ENCODE data around the gene FAM83F.
"Not testable (repeated sequence)": the region's sequence is repeated elsewhere in the genome, so short reads cannot be mapped to it uniquely, and the experiment has no call there.

The FAM83F gene

GRCh38 chr22:40019100-40019499, 24.3 kb downstream of the FAM83F start:
- DNase-seq = no peak

DNA sequence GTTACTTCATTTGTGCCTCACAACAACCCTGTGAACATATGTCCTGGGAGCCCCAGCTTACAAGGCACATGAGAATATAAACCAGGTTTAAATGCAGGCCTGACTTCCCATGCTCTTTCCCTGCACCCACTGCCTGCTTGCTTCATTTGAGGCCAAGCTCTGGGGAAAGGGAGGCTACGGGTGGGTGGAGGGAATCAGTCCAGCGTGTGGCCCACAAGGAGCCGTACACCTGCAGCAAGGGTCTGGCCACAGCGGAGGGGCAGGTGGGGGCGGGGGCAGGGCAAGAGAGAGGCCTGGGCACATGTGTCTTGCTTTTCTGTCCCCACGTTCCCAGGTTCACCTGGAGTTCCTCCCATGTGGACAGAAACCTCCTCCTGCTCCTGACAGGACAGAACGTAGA, 26.2 kb downstream of the FAM83F start:
- no peak for DNase-seq

- DNase-seq = no peak
These were observed 26.7 kb downstream of the FAM83F start for GRCh38 chr22:40021401-40022000.

DNA sequence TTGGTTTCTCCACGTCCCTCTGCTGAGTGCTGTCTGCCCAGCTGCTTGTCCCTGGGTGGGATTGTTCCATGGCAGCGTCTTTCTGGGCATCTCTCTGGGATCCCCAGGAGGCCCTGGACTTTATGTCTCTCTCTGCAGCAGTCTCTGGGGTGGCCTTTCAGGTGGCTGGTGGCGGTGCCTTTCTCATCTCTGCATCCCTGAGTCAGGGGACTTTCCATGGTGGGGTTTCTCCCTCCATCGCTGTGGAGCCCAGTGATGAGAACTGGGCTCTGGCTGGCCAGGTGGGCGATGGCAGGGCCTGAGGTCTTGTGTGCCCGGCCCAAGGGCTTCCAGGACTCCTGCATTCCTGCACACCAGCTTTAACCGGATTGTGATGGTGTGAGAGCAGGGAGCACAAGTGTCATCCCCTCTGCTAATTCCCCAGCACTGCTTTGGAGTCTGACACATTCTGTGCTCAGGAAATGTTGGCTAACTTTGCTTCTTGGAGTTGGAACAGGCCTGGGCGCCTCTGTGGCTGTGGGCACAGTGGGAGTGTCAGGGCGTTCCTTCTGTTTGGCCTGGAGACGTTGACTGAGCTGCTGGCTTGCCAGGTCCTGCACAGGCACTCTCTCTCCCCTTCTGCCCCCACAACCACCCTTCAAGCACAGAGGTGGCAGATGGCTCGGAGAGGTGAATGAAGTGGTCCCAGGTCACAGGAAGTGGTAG, 27.9 kb downstream of the FAM83F start:
- no peak for DNase-seq

DNA sequence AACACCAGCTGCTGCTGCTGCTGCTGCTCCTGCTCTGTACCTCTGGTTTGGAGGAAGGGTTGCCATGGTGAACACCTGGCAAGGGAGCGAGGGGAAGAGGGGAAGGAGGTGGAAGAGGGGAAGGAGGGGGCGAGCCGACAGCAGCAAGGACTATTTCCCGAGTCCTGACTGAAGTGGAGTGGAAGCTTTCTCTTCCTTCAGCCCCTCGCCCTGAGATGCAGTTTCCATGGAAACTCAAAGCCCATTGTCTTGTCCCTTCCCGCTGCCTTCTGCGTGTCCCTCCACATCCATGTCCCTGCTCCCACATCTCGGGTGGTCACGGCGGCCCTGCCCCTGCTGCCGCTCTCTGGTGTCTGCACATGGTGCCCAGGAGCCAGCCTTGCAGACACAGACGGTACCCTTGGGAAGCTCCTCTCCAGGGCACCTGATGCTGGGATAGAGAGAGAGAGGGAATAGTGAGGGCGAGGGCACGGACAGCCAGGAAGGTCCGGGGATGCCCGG, 28.6 kb downstream of the FAM83F start:
- DNase-seq = no peak

- DNase-seq = peak; percentile 21
These were observed 29.7 kb downstream of the FAM83F start for GRCh38 chr22:40024201-40025061.

DNA sequence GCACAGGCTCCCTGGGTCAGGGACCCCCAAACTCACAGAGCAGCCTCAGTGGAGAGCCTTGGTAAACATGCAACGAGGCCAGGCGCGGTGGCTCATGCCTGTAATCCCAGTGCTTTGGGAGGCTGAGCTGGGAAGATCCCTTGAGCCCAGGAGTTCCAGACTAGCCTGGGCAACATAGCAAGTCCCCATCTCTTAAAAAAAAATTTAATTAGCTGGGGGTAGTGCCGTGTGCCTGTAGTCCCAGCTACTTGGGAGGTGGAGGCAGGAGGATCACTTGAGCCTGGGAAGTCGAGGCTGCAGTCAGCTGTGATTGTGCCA, 30.3 kb downstream of the FAM83F start:
- not testable (repeated sequence) for DNase-seq

- DNase-seq = no peak
These were observed 31.1 kb downstream of the FAM83F start for GRCh38 chr22:40025856-40026255.

DNA sequence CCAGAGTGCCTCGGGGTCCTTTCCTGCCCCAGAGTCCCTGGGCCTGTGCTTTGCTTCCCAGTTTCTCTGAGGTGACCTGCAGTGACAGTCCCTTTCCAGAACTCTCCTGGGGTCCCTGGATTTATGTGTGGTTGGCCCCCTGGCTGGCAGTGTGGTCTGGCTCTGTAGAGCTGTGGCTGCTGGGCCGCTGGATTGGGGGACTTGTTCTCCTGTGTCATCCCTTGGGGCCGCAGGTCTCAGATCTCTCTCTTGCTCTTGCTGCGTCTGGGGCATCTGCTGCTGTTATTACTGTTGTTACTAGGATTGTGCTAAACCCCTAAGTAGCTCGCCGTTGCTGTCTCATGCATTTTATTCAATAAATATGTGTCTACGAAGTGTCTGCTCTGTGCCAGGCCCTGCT, 31.9 kb downstream of the FAM83F start:
- no peak for DNase-seq

DNA sequence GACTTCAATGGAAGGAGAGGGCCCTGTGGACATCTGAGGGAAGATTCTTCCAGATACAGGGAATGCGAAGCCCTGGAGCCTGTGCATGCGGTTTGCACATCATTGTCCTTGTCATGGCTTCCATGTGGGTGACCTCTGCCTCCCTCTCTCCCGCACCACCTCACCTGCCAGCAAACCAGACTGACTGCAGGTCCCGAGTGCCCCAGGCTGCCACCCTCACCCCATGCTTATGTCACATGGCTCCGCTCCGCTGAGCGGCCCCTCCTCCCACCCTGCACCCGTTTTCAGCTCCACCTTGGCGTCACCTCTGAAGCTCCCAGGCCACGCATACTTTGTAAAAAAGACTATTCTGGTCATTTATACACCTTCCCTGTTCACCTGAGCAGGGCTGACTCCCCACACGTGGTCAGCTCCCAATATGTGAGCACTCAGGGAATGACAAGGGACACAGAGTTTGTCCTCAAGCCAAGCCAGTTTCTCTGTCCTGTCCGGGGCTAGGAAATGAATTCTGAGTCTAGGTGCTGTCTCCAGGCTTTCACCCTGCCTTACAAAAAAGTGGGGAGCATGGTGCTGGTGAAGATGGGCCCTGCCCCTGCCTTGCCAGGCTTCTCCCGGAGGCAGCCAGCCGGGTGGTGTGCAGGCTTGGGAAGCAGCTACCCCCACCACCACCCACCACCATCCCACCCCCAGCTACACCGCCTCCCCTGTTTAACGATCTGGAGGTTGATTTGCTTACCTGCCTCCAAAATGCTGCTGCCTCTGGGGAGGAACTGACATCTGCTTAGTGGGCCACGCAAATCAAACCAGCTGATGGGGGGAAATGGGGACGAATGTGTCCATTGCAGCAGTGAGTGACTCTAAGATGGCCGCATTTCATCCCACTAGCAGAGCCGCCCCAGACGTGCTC, 32.7 kb downstream of the FAM83F start:
- DNase-seq = no peak

DNA sequence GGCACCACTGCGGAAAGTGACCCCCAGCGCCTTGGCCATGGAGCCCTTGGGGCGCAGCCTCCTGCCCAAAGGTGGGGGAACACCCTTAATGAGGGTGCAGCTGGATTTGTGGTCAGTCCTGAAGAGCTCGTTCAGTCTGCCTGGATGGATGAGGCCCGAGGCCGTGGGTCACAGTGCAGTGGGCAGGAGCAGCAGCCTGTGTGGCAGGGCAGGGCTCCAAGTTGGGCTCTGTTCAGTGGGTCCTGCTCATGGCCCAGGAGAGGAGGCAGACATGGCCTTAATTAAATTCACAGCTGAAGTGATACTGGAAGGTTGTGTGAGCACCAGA, 33.3 kb downstream of the FAM83F start:
- DNase-seq = no peak

DNA sequence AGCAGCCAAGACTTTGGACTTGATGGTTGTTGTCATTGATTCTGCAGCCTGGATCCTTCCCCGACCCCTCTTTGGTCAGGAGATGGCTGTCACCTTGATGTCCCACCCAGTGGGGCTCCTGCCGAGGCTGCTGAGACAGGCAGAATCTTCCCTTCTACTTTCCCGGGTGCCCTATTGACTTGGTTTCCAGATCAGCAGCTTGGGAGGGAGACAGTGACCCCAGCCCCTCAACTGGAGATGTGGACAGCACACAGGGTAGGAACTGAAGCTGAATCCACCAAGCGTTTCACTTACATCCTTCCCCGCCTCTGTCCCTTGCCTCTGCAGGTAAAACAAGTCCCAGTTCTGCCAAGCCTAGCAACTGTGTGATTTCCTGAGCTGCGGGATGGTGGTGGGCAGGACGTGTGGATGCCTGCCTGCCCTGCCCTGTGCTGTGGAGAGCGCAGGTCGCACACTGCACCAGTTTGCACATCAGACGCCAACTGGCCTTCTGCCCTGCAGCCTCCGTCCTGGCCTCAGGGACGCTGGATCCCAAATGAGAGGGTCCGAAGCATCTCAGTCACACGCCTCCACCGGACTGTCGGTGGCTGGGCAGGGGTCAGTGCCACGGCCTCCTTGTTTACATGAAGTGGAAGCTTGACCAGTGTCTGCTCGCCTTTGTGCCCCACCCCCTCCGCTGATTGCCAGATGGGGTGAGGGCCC, 34.6 kb downstream of the FAM83F start:
- no peak for DNase-seq

DNA sequence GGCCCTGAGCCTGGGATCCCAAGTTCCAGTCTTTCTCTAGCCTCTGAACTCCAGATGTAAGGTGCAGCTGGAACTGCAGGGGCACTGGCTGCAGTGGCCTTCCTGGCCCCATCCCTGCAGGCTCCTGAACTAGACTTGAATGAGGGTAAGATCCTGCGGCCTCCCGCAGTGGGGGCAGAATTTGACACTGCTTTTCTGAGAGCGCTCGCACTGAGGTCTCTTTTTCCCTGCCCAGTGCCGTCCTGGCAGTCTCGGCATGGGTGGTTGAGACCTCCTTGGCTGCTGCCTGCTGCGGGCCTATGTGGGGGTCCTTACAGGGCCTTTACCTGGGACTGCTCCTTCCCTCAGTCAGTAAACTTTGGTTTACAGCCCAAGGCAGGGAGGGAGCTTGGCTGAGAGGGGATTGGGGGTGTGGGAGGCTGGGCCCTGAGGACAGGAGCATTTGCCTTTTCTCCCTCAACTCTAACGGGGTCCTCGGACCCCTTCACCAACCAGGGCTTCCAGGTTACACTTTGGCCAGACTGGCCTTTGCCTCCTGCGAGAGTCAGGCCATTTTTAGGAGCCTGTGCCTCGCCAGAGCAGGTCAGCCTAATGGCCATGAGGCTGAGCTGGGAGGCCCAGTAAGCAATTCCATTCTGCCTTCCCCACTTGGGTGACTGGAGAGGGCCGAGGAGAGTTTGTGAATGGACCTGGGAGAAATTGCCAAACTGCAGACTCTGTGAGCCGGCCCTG, 35.4 kb downstream of the FAM83F start:
- no peak for DNase-seq

GRCh38 chr22:40030758-40031095, 36.0 kb downstream of the FAM83F start:
- no peak for DNase-seq

DNA sequence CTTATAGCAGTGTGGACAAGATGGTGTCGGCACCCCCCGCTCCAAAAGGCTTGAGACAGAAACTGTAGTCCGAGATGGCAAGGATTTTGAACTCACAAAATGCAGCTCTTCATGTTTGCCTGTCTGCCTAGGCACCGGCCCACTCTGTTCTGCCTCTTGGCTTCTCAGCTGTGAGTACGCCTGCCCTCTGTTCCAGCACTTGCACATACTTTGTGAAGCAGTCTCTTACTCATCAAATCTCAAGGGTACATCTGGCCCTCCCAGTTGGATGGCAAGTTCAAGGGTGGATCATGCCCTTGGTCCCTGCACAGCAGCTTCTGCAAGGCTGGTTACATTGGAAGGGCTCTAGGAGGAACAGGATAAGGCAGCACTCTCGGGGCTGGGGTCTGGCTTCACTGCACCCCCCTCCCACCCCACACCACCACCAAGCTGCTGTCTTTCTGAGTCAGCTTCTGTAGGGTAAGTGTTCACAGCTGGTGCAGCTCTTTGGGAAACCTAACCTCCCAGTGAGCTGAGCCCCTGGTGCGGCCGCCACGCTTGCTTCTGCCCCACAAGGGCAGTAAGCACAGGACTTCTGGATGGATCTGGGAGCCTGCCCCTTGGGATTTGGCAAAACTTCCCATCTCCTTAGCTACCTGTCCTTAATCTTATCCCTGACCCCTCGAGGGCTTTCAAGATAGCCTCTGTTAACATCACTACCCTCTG, 37.2 kb downstream of the FAM83F start:
- no peak for DNase-seq

DNA sequence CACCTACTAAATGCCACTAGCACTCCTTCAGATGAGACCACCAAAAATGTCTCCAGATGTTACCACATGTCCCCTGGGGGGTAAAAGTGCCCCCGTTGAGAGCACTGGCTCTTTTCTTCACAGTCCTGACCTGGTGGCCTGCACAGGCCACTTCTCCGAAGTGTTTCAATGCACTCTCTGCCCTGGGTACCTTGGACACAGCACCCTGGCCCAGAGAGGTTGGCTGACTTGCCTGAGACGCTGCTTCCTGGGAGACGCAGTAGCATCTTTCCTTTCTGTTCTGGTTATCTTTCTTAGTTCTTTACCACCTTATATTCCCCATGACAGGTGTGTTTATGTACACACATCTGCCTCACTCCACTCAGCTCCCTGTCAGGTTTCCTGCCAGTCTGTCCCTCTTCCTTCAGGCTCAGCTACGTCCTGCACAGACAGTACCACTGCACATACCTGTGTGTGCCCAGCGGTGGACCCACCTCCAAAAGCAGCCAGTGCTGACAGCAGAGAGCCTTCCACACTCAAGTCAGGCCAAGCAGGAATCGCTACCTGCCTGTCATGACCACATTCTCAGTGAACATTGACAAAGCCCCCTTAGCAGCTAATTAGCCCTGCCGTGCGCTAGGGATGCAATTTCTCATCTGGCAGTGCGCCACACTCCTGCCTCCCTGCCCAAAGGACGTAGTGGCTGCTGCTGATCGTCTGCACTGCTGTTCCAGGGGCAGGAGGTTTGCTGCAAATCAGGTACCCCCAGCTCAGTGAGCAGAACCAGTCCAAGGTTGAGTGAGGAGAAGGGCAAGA, 39.0 kb downstream of the FAM83F start:
- no peak for DNase-seq

DNA sequence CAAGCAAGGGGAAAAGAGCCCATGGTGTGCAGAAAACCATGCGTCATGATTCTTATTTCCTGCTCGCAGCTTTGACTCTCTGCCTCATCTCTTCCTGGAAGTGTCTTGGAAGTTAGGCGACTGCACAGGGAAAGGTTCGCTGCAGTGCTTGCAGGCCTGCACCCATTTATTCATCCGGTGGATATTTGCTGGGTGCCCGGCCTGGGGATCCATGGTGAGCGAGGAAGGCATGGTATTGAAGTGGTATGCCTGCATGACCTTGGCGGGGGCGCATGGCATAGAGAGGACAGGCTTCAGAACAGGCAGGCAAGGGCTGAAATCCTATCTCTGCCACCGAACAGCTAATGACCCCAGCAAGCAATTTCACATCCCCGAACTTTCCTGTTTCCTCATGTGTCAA, 40.6 kb downstream of the FAM83F start:
- no peak for DNase-seq

- DNase-seq = no peak
These were observed 41.4 kb downstream of the FAM83F start for GRCh38 chr22:40036126-40036525.

DNA sequence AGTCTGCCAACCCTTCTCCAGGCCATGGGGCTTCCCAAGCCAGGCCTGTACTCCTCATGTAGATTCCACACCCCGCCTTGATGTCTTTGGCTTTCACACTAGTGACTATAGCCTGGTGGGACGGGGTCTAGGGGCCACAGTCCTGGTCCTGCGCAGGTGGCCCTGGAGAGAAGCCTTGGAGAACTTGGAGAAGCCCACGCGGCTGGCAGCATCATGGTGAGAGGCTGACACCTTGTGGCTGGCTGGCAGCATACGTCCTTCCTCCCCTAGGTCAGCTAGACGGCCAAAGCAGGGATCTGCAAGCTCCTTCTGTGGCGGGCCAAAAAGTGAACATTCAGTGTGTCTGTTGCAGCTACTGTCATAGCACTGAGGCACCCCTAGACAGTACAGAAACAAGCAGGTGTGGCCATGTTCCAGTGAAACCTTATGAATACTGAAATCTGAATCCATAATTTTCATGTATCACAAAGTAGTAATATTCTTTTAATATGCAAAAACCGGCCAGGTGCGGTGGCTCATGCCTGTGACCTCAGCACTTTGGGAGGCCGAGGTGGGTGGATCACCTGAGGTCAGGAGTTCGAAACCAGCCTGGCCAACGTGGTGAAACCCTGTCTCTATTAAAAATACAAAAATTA, 42.0 kb downstream of the FAM83F start:
- peak; percentile 41 for DNase-seq

- DNase-seq = no peak
These were observed 42.6 kb downstream of the FAM83F start for GRCh38 chr22:40037320-40037719.

All from NCI-H774 (cell line).